HEK293T (cell line): Measurements from ENCODE around the gene ITPKA.

Experiments used
- ELF4 ChIP-seq: fragments of 450-650 bp; IDR thresholded peaks from 2 replicates; pipeline ENCODE4 v1.6.1; 2017; ENCODE audit warnings: antibody characterized with exemption
- FOXA1 ChIP-seq: fragments of 450-650 bp; IDR thresholded peaks from 2 replicates; pipeline ENCODE4 v1.6.1; 2016; ENCODE audit warnings: mild to moderate bottlenecking
- FOXK2 ChIP-seq: fragments of 450-650 bp; IDR thresholded peaks from 2 replicates; pipeline ENCODE4 v1.6.1; 2016; ENCODE audit warnings: mild to moderate bottlenecking
- FOXM1 ChIP-seq: fragments of 450-650 bp; IDR thresholded peaks from 2 replicates; pipeline ENCODE4 v1.6.1; 2017; ENCODE audit warnings: mild to moderate bottlenecking, borderline replicate concordance
- L3MBTL2 ChIP-seq: fragments of 450-650 bp; conservative IDR thresholded peaks from 2 replicates; pipeline ENCODE4 v1.6.1; 2016; ENCODE audit warnings: mild to moderate bottlenecking
- NFRKB ChIP-seq: fragments of 450-650 bp; IDR thresholded peaks from 2 replicates; pipeline ENCODE4 v1.6.1; 2016; ENCODE audit warnings: mild to moderate bottlenecking, moderate library complexity
- SP1 ChIP-seq: fragments of 450-650 bp; IDR thresholded peaks from 2 replicates; pipeline ENCODE4 v1.6.1; 2017
- SUZ12 ChIP-seq: fragments of 450-650 bp; IDR thresholded peaks from 2 replicates; pipeline ENCODE4 v1.6.1; 2016; ENCODE audit warnings: mild to moderate bottlenecking
- TARDBP ChIP-seq: fragments of 450-650 bp; IDR thresholded peaks from 2 replicates; pipeline ENCODE4 v1.6.1; 2016

DNA sequence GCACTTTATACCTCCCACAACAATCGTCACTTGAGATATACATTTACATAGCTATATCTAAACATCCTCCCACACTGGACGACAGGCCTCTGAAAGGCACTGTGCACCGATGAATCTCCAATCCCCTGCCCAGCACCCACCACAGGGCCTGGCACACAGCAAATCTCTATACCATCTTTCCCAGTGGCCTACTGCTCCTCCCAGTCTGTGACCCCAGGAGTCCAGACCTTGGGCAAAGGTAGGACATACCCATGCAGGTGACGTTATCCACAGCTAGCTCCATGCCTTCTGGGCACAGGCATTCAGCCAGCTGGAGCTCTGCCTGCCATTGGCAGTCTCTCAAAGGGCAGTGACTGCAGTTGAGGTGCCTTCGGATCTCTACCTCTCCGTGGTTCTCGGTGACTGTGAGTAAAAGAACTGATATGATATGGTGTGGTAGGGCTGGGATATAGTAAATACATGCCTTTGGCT is 14.2 kb downstream of the ITPKA start:
- TF ChIP-seq NFRKB (no peak), FOXK2 (no peak), TARDBP (no peak), FOXA1 (no peak), SP1 (no peak), FOXM1 (no peak), ELF4 (no peak), L3MBTL2 (no peak), SUZ12 (no peak)
